Thyroid gland (tissue), 4 donors: ENCODE measurements around the gene ADGRG6. TPM values are rescaled to one million over a fixed set of nuclear protein-coding genes. Genes with fewer than 3 reads are reported as not detected.
"Not testable (repeated sequence)": the region's sequence is repeated elsewhere in the genome, so short reads cannot be mapped to it uniquely, and the experiment has no call there.

Experiments
- DNase-seq, 2 donors: peaks; one replicate each; pipeline ENCODE4 v3.0.0-alpha.2; 2019
- H3K27ac ChIP-seq, 3 donors: fragments of 200-600 bp; sonication (generic); 1 replicate in 2 of 3; 2 replicates in 1 of 3; pipeline ENCODE4 v1.5.1; 2016 to 2019; ENCODE audit warnings: mild to moderate bottlenecking in 1 of 3, moderate library complexity in 1 of 3
- H3K27me3 ChIP-seq: fragments of 200-600 bp; sonication (generic); one replicate; pipeline ENCODE4 v1.5.1; 2019
- H3K36me3 ChIP-seq, 2 donors: fragments of 200-600 bp; sonication (generic); one replicate each; pipeline ENCODE4 v1.5.1; 2016 to 2019
- H3K4me1 ChIP-seq, 2 donors: fragments of 200-600 bp; sonication (generic); one replicate each; pipeline ENCODE4 v1.5.1; 2017 to 2019
- H3K4me3 ChIP-seq, 3 donors: fragments of 200-600 bp; sonication (generic); replicated peaks in 1 of 3; 1 replicate in 2 of 3; 2 replicates in 1 of 3; pipeline ENCODE4 v1.5.1; 2016; ENCODE audit warnings: mild to moderate bottlenecking in 1 of 3
- H3K9me3 ChIP-seq: fragments of 200-600 bp; sonication (generic); one replicate; pipeline ENCODE4 v1.5.1; 2017
- POLR2A ChIP-seq, 2 donors: fragments of 450-650 bp; IDR thresholded peaks; one replicate each; pipeline ENCODE4 v1.6.1; 2017; ENCODE audit warnings: antibody characterized with exemption in 2 of 2, mild to moderate bottlenecking in 2 of 2, moderate library complexity in 1 of 2
- WGBS, 2 donors: methylation state at CpG; one replicate each; pipeline ENCODE4 v1.1.5; 2017; 5-methylcytosine and 5-hydroxymethylcytosine counted together
- intact Hi-C: fragments of 100-400 bp; cut with DNase I; formaldehyde crosslinking; loops from one replicate; pipeline ENCODE4 v1.15.1; 2023
- total RNA-seq, 4 donors: library from RNA; depleted of rRNA; stranded (reverse); fragments of >200 nt; gene quantifications; one replicate each; pipeline ENCODE4 v1.2.3, GENCODE V29; 2016
- TF ChIP-seq, protein P1 (sequence below), 6 experiments: fragments of 200-600 bp in 3 of 6; fragments of 450-650 bp in 3 of 6; sonication (generic) in 3 of 6; IDR thresholded peaks; one replicate each; pipeline ENCODE4 v1.5.1; 2016 to 2019; ENCODE audit warnings: antibody characterized with exemption in 6 of 6, mild to moderate bottlenecking in 2 of 6, inconsistent platforms in 1 of 6, moderate library complexity in 1 of 6

Gene ADGRG6
- total RNA-seq, 4 donors from 2014 or later = 2.9 to 10.5 (median 7.1) TPM

DNA sequence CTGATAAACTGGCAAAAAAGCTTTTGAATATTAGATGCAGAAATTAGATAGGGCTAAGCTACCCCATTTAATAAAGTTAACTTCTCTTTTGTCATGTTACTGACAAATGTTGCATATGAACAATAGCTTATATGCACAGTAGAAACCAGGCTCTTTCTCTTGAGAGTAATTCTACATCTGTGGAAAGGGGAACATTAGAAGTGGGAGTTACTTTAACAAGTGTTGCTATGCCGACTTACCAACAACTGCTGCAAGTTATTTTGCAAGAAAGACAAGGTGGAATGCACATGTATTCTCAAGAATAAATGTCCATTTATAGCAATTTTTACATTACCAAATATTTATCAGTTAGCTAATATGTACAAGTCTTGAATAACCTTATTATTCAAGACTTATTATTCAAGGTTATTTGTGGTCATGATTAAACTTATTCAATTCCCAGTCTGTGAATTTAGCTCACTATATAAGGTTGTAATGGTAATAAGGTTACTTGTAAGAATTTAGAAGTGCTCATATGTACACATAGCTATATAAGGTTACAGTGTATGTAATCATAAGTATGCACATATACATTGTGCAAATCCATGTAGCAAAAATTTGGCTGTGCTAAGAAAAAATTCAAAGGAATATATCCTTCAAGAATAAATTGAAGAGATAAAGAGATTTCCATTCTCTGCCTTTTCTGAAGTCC is 38.3 kb downstream of the ADGRG6 start:
- no peaks in the 10 kb centered on the region for H3K36me3 ChIP-seq
- DNase-seq = no peak
- intact Hi-C loops = no loop called here
- H3K9me3 ChIP-seq = no peaks in the 10 kb centered on the region
- H3K27me3 ChIP-seq = no peaks in the 10 kb centered on the region
- no peak overlapping the region for H3K4me3 ChIP-seq
- no peaks in the 10 kb centered on the region for H3K4me1 ChIP-seq
- no peak for TF ChIP-seq POLR2A (IDR thresholded peaks at IDR 0.05)
- TF ChIP-seq, protein P1, sequence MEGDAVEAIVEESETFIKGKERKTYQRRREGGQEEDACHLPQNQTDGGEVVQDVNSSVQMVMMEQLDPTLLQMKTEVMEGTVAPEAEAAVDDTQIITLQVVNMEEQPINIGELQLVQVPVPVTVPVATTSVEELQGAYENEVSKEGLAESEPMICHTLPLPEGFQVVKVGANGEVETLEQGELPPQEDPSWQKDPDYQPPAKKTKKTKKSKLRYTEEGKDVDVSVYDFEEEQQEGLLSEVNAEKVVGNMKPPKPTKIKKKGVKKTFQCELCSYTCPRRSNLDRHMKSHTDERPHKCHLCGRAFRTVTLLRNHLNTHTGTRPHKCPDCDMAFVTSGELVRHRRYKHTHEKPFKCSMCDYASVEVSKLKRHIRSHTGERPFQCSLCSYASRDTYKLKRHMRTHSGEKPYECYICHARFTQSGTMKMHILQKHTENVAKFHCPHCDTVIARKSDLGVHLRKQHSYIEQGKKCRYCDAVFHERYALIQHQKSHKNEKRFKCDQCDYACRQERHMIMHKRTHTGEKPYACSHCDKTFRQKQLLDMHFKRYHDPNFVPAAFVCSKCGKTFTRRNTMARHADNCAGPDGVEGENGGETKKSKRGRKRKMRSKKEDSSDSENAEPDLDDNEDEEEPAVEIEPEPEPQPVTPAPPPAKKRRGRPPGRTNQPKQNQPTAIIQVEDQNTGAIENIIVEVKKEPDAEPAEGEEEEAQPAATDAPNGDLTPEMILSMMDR (IDR thresholded peaks at IDR 0.05) = no peak
- H3K27ac ChIP-seq = no peak overlapping the region
- 58 to 60% methylated on average over 1 of the region's 1 CpG for WGBS, 2 donors

DNA sequence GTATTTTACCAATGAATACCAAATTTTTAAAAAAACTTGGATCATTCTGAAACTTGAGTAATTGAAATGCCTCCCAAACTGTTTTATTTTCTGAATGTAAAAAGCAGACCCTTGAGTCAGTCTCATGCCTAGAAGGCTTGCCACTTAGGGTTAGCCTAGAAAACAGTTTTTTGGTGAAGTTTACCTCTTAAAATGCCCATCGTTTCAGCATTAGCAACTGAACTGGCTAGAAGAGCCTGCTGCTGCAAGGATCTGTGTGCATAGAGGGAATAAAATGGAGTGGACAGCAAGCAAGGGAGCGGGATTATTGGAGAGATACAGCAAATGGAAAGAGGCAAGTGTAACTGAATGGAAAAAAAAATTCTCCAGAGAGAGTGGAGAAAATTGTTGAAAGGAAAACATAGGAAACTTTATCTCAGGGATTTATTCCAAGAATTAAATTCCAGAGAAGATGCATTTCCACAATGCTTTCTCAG is 40.1 kb downstream of the ADGRG6 start:
- Histone ChIP-seq H3K9me3 (no peaks in the 10 kb centered on the region), H3K27me3 (no peaks in the 10 kb centered on the region), H3K36me3 (no peaks in the 10 kb centered on the region), H3K4me3 (no peak overlapping the region), H3K4me1 (no peaks in the 10 kb centered on the region), H3K27ac (no peak overlapping the region)
- DNase-seq = no peak
- TF ChIP-seq, protein P1 (IDR thresholded peaks at IDR 0.05) = no peak
- no peak for TF ChIP-seq POLR2A (IDR thresholded peaks at IDR 0.05)
- intact Hi-C loops = no loop called here
- WGBS, 2 donors = 83 to 88% methylated on average over 2 of the region's 2 CpGs

DNA sequence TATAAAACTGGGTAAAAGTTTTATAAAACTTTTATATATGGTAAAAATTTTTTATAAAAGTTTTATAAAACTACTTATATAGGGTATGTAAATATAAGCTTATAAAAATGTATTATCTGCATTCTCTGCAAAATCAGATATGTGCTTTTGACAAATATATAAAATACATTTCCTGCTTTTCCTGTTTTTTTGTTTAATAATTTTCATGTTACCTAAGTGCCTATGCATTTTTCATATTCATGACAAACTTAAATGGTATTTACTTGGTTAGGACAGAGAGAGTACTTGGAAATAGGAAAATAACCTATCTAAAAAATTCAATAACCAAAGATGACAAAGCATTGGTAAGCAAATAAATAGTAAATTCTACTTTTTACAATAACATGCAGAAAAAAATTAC is 41.2 kb downstream of the ADGRG6 start:
- Histone ChIP-seq H3K4me3 (no peak overlapping the region), H3K36me3 (no peaks in the 10 kb centered on the region), H3K27ac (no peak overlapping the region), H3K9me3 (no peaks in the 10 kb centered on the region), H3K27me3 (no peaks in the 10 kb centered on the region), H3K4me1 (no peaks in the 10 kb centered on the region)
- intact Hi-C loops = no loop called here
- TF ChIP-seq, protein P1 (IDR thresholded peaks at IDR 0.05) = no peak
- no peak for TF ChIP-seq POLR2A (IDR thresholded peaks at IDR 0.05)
- no peak for DNase-seq

DNA sequence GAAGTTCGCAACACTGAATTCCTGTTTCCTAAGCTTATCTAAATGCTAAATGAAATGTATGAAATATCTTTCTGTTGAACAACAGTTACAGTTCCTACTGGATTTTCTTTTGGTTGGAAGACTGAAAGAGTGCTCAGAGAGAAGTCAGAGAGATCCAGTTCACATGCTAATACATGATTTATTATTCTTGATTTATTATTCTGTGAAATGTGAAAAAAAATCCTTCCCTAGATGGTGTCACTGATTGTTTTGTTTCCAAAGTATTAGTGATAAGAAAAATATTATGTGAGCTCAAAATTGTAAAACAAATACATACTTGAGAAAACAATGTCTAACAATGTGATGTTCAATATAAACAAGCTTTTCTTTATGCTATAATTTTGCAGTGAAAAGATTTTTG is 42.1 kb downstream of the ADGRG6 start:
- no peak for DNase-seq
- Histone ChIP-seq H3K27ac (no peak overlapping the region), H3K36me3 (no peaks in the 10 kb centered on the region), H3K27me3 (no peaks in the 10 kb centered on the region), H3K9me3 (no peaks in the 10 kb centered on the region), H3K4me3 (no peak overlapping the region), H3K4me1 (no peaks in the 10 kb centered on the region)
- 95 to 97% methylated on average over 1 of the region's 1 CpG for WGBS, 2 donors
- intact Hi-C loops = no loop called here
- TF ChIP-seq, protein P1 (IDR thresholded peaks at IDR 0.05) = no peak
- no peak for TF ChIP-seq POLR2A (IDR thresholded peaks at IDR 0.05)

DNA sequence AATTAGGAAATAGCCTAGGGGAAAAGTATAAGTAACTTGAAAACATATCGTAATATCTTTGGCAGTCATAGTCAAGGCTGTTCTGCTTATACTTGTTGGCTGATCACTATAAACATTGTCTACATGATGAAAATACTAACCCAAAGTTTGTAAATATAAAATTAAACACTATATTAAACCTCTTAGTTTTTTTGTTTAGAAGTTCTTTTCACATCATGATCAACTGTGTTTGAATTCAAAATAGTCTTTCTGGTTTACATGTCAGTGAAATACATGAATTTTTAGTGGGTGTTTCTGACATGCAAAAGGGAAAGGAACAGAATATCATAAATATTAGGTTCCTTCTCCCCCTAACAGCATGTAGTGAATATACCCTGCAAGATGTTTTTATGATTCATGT is 43.5 kb downstream of the ADGRG6 start:
- H3K27me3 ChIP-seq = no peaks in the 10 kb centered on the region
- H3K27ac ChIP-seq = no peak overlapping the region
- 76 to 86% methylated on average over 1 of the region's 1 CpG for WGBS, 2 donors
- H3K9me3 ChIP-seq = no peaks in the 10 kb centered on the region
- intact Hi-C loops = no loop called here
- no peaks in the 10 kb centered on the region for H3K4me1 ChIP-seq
- no peaks in the 10 kb centered on the region for H3K36me3 ChIP-seq
- TF ChIP-seq, protein P1 (IDR thresholded peaks at IDR 0.05) = no peak
- no peak for TF ChIP-seq POLR2A (IDR thresholded peaks at IDR 0.05)
- no peak overlapping the region for H3K4me3 ChIP-seq
- no peak for DNase-seq

DNA sequence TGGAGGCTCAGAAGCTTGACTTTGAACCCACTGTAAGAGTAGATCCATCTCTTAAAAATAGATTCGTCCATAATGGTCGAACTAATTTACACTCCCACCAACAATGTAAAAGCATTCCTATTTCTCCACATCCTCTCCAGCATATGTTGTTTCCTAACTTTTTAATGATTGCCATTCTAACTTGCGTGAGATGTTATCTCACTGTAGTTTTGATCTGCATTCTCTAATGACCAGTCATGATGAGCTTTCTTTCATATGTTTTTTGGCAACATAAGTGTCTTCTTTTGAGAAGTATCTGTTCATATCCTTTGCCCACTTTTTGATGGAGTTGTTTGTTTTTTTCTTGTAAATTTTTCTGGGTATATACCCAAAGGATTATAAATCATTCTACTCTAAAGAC is 44.4 kb downstream of the ADGRG6 start:
- H3K4me3 ChIP-seq, H3K36me3 ChIP-seq, H3K4me1 ChIP-seq, intact Hi-C loops, DNase-seq, H3K27ac ChIP-seq, H3K9me3 ChIP-seq, H3K27me3 ChIP-seq: not testable (repeated sequence)
- WGBS, 2 donors = 93 to 98% methylated on average over 3 of the region's 3 CpGs
